ENCODE measurements around the gene P3H1. TPM values are rescaled to one million over a fixed set of nuclear protein-coding genes. Genes with fewer than 3 reads are reported as not detected.

The P3H1 gene
- total RNA-seq, 6 experiments from 2014 or later: 19.7 to 25.3 (median 21.6) TPM

- no peaks in the 10 kb centered on the region for H3K27me3 ChIP-seq
- no peak overlapping the region for H3K27ac ChIP-seq
- no peak overlapping the region for H3K4me3 ChIP-seq
- DNase-seq (no peak), ATAC-seq (no peak)
- no peaks in the 10 kb centered on the region for H3K9me3 ChIP-seq
- TF ChIP-seq, protein P1, sequence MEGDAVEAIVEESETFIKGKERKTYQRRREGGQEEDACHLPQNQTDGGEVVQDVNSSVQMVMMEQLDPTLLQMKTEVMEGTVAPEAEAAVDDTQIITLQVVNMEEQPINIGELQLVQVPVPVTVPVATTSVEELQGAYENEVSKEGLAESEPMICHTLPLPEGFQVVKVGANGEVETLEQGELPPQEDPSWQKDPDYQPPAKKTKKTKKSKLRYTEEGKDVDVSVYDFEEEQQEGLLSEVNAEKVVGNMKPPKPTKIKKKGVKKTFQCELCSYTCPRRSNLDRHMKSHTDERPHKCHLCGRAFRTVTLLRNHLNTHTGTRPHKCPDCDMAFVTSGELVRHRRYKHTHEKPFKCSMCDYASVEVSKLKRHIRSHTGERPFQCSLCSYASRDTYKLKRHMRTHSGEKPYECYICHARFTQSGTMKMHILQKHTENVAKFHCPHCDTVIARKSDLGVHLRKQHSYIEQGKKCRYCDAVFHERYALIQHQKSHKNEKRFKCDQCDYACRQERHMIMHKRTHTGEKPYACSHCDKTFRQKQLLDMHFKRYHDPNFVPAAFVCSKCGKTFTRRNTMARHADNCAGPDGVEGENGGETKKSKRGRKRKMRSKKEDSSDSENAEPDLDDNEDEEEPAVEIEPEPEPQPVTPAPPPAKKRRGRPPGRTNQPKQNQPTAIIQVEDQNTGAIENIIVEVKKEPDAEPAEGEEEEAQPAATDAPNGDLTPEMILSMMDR (IDR thresholded peaks at IDR 0.05): no peak
- no peak for TF ChIP-seq POLR2A (IDR thresholded peaks at IDR 0.05)
- peaks cover 0 to 6% (median 0%) of the 10 kb centered on the region in 4 donors for H3K4me1 ChIP-seq
- 83% methylated on average over 2 of the region's 9 CpGs for WGBS (ENCODE audit: insufficient coverage, low coverage, low lambda C conversion rate, missing lambda C conversion rate)
- intact Hi-C loops (cut with DNase I): loop anchor here in 1 of 2 donors (10.0 kb wide), 1 partner anchor 158 kb away; no protein-coding TSS in a partner anchor
- H3K36me3 ChIP-seq: peaks cover 0 to 11% (median 0%) of the 10 kb centered on the region in 4 donors
These were observed 24.1 kb downstream of the P3H1 start for GRCh38 chr1:42742617-42743316.

- WGBS (ENCODE audit: insufficient coverage, low coverage, low lambda C conversion rate, missing lambda C conversion rate): 100% methylated on average over 5 of the region's 8 CpGs
- Histone ChIP-seq H3K4me3 (no peak overlapping the region), H3K27me3 (no peaks in the 10 kb centered on the region), H3K4me1 (peaks cover 0 to 11% (median 0%) of the 10 kb centered on the region in 4 donors), H3K9me3 (no peaks in the 10 kb centered on the region), H3K27ac (no peak overlapping the region), H3K36me3 (peaks cover 0 to 11% (median 0%) of the 10 kb centered on the region in 4 donors)
- DNase-seq (no peak), ATAC-seq (no peak)
- no peak for TF ChIP-seq POLR2A (IDR thresholded peaks at IDR 0.05)
- TF ChIP-seq, protein P1 (IDR thresholded peaks at IDR 0.05): no peak
- intact Hi-C loops (cut with DNase I): loop anchor here in 1 of 2 donors (10.0 kb wide), 1 partner anchor 157 kb away; no protein-coding TSS in a partner anchor
These were observed 24.7 kb downstream of the P3H1 start for GRCh38 chr1:42742141-42742540.

DNA sequence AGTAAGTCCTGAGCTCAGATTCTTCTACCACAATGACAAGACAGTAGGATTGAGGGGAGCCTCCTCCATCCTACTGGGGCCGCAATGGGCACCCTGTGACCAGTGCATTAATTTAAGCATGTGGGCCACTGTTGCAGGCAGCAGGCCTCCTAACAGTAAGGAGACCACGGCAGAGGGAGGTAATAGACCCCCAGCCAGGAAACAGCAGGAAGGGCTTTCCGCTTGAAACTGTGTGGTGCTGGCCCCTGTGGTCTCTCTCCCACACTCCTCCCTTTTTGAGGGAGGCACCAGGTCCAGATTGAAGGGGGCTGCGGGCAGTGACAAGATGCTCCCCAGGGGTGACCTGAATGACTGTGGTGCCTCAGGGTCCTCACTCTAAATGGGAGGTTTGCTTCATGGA is 25.1 kb downstream of the P3H1 start:
- DNase-seq (no peak), ATAC-seq (no peak)
- TF ChIP-seq, protein P1 (IDR thresholded peaks at IDR 0.05): no peak
- no peak for TF ChIP-seq POLR2A (IDR thresholded peaks at IDR 0.05)
- Histone ChIP-seq H3K9me3 (no peaks in the 10 kb centered on the region), H3K36me3 (peaks cover 0 to 10% (median 0%) of the 10 kb centered on the region in 4 donors), H3K4me3 (no peak overlapping the region), H3K27me3 (no peaks in the 10 kb centered on the region), H3K4me1 (peaks cover 0 to 13% (median 0%) of the 10 kb centered on the region in 4 donors), H3K27ac (no peak overlapping the region)
- intact Hi-C loops (cut with DNase I): loop anchor here in 1 of 2 donors (10.0 kb wide), 1 partner anchor 157 kb away; no protein-coding TSS in a partner anchor
- WGBS (ENCODE audit: insufficient coverage, low coverage, low lambda C conversion rate, missing lambda C conversion rate): no CpG with 5 or more reads among the region's 4 CpGs

DNA sequence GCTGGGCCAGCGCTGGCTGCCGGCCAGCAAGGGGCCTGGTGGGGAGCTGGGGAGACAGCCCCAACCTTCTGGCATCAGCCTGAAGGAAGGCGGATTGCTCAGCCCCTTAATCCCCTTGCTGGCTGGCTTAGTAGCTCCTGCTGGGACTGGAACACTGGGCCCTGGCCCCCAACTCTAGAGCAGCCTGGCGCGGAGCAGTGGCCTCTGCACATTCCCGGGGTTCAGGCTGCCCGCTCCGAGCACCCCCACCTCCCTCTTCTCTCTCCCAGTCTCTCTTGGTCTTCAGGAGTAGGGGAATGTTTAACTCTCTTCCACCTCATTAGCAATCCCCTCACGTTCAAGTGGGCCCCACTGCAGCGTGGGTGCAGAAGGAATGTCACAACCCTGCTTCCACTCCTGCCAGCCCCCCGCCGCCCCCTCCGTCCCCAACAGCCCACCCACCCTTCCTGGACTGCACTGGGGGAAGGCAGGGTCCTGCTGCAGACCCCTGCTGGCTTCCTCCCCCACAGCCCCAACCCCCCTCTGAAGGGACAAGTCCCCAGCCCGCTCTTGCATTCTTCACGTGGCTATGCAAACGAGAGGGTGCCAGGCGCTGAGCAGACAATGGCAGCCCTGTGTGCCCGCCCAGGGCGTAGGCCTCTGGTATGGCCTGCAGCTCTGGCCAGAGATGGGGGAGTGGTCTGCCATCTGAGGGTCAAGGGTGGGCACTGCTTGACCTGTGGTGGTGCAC is 25.8 kb downstream of the P3H1 start:
- 85% methylated on average over 6 of the region's 19 CpGs for WGBS (ENCODE audit: insufficient coverage, low coverage, low lambda C conversion rate, missing lambda C conversion rate)

More for the DNA sequence above, 25.8 kb downstream of the P3H1 start:
- TF ChIP-seq POLR2A (IDR thresholded peaks at IDR 0.05): no peak
- no peak overlapping the region for H3K27ac ChIP-seq
- H3K36me3 ChIP-seq: peaks cover 0 to 3% (median 0%) of the 10 kb centered on the region in 4 donors
- ATAC-seq: no peak
- intact Hi-C loops (cut with DNase I): loop anchor here in 1 of 2 donors (10.0 kb wide), 1 partner anchor 156 kb away; no protein-coding TSS in a partner anchor
- H3K9me3 ChIP-seq: no peaks in the 10 kb centered on the region
- no peak for DNase-seq
- no peaks in the 10 kb centered on the region for H3K27me3 ChIP-seq
- peaks cover 0 to 13% (median 0%) of the 10 kb centered on the region in 4 donors for H3K4me1 ChIP-seq
- no peak overlapping the region for H3K4me3 ChIP-seq

Data from right lobe of liver (tissue), 6 donors.